ENCODE measurements around the gene DICER1. TPM values are rescaled to one million over a fixed set of nuclear protein-coding genes. Genes with fewer than 3 reads are reported as not detected.

Gene DICER1
- total and polyA plus RNA-seq, 2 donors (not counting 3 experiments of a cell fraction or from before 2014, with no cell fraction given) = 8.3 to 43.6 TPM

- no peak overlapping the region for H3K9ac ChIP-seq (replicated peaks; ENCODE audit: extremely low read depth, insufficient read depth, low read length)
- no peak overlapping the region for H3K27ac ChIP-seq (ENCODE audit: insufficient read depth, low read depth, low read length)
- intact Hi-C loops (cut with micrococcal nuclease) = no loop called here
- DNase-seq (ENCODE audit: low read depth, low spot score) (no peak), FAIRE-seq (no peak)
- no peak overlapping the region for H3K4me2 ChIP-seq (ENCODE audit: insufficient read depth, low read length)
- ChIA-PET POLR2A (no interaction called here), CTCF (no interaction called here)
- no peak overlapping the region for H3K4me3 ChIP-seq (replicated peaks in 1 of 3; ENCODE audit: insufficient read depth in 1 of 3, low read depth in 1 of 3, low read length in 3 of 3)
- H3K9me3 ChIP-seq (replicated peaks; ENCODE audit: control insufficient read depth, insufficient read depth, low read length) = no peaks in the 10 kb centered on the region
- H3K79me2 ChIP-seq (ENCODE audit: control insufficient read depth, insufficient read depth, low read length) = no peaks in the 10 kb centered on the region
- H3K9me1 ChIP-seq (replicated peaks; ENCODE audit: control insufficient read depth, extremely low read depth, insufficient read depth, low read length) = no peaks in the 10 kb centered on the region
- H3K36me3 ChIP-seq (ENCODE audit: control insufficient read depth in 2 of 2, extremely low read depth in 1 of 2, insufficient read depth in 2 of 2, low read length in 2 of 2) = no peaks in the 10 kb centered on the region
- no peak for TF ChIP-seq CTCF (IDR thresholded peaks at IDR 0.05; ENCODE audit: extremely low read depth in 1 of 2, insufficient read depth in 1 of 2, low read depth in 1 of 2, low read length in 2 of 2)
- TF ChIP-seq FOS (IDR thresholded peaks at IDR 0.05; ENCODE audit: borderline replicate concordance, insufficient read depth, low read length) = no peak
- TF ChIP-seq JUN (IDR thresholded peaks at IDR 0.05; ENCODE audit: borderline replicate concordance, insufficient read depth, insufficient read length, low read depth) = no peak
- TF ChIP-seq MYC (IDR thresholded peaks at IDR 0.05; ENCODE audit: low read depth, low read length) = no peak
- TF ChIP-seq EZH2 (IDR thresholded peaks at IDR 0.05; ENCODE audit: borderline replicate concordance, low read depth, low read length, severe bottlenecking) = no peak
- no peak for TF ChIP-seq POLR2A (IDR thresholded peaks at IDR 0.05; ENCODE audit: low read depth, low read length)
- no peak for TF ChIP-seq POLR2AphosphoS5 (IDR thresholded peaks at IDR 0.05; ENCODE audit: insufficient read depth, low read depth, low read length)
- no peak for TF ChIP-seq MAX (IDR thresholded peaks at IDR 0.05; ENCODE audit: insufficient read depth, insufficient read length)
- TF ChIP-seq GATA2 (IDR thresholded peaks at IDR 0.05; ENCODE audit: insufficient read depth, insufficient read length, low read depth, low read length) = no peak
- no peaks in the 10 kb centered on the region for H3K4me1 ChIP-seq (ENCODE audit: control insufficient read depth, extremely low read depth, insufficient read depth, low read length)
- no peaks in the 10 kb centered on the region for H3K27me3 ChIP-seq (ENCODE audit: control insufficient read depth in 2 of 2, insufficient read depth in 2 of 2, low read length in 2 of 2)
- dilution Hi-C loops (cut with MboI; ENCODE audit: extremely low pct_ligation_motif_present, low sequenced_read_pairs) = no loop called here
- H2AFZ ChIP-seq (ENCODE audit: low read depth, low read length) = no peak overlapping the region
- no peaks in the 10 kb centered on the region for H4K20me1 ChIP-seq (replicated peaks; ENCODE audit: control insufficient read depth, extremely low read depth, insufficient read depth, low read length)
- BruUV-seq (replicated peaks) = no TSS peak
Observed at GRCh38 chr14:95062220-95062619, 95.1 kb downstream of the DICER1 start.
